ENCODE measurements around the gene NRXN3. TPM values are rescaled to one million over a fixed set of nuclear protein-coding genes. Genes with fewer than 3 reads are reported as not detected.

The NRXN3 gene
- polyA plus RNA-seq, 1 experiment, result 1.1 TPM

DNA sequence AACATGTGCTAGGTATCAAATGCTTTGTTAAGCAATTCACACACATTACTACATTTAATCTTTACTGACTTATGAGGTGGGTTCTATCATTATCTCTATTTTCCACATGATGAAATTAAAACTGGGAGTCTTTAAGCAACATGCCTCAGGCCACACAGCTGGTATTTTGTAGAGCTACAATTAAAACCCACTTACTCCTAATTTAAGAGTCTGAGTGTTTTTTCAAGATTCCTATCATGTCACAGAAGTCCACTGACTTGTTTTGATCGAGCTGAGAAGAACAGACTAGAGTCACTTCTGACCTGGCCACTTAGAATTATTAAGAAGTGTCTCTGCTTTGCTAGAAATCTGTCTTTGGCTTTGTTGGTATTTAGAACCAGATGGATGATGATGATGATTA lies 670.7 kb downstream of the NRXN3 start:
- ChIA-PET CTCF (interaction anchor here (0.6 kb wide), 1 partner anchor 62 kb away, joined by 4 read pairs; no protein-coding TSS in a partner anchor), POLR2A (no interaction called here)
- Histone ChIP-seq H3K27me3 (ENCODE audit: control insufficient read depth, insufficient read depth, low read length) (no peaks in the 10 kb centered on the region), H3K4me3 (ENCODE audit: low read depth, low read length) (no peak overlapping the region), H3K9me3 (ENCODE audit: control insufficient read depth, insufficient read depth, low read length) (no peaks in the 10 kb centered on the region), H3K27ac (ENCODE audit: low read depth, low read length) (no peak overlapping the region)
- DNase-seq (ENCODE audit: low read depth, low spot score), result no peak
- TF ChIP-seq, protein P1, sequence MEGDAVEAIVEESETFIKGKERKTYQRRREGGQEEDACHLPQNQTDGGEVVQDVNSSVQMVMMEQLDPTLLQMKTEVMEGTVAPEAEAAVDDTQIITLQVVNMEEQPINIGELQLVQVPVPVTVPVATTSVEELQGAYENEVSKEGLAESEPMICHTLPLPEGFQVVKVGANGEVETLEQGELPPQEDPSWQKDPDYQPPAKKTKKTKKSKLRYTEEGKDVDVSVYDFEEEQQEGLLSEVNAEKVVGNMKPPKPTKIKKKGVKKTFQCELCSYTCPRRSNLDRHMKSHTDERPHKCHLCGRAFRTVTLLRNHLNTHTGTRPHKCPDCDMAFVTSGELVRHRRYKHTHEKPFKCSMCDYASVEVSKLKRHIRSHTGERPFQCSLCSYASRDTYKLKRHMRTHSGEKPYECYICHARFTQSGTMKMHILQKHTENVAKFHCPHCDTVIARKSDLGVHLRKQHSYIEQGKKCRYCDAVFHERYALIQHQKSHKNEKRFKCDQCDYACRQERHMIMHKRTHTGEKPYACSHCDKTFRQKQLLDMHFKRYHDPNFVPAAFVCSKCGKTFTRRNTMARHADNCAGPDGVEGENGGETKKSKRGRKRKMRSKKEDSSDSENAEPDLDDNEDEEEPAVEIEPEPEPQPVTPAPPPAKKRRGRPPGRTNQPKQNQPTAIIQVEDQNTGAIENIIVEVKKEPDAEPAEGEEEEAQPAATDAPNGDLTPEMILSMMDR (IDR thresholded peaks at IDR 0.05; ENCODE audit: low read depth, low read length), result no peak

DNA sequence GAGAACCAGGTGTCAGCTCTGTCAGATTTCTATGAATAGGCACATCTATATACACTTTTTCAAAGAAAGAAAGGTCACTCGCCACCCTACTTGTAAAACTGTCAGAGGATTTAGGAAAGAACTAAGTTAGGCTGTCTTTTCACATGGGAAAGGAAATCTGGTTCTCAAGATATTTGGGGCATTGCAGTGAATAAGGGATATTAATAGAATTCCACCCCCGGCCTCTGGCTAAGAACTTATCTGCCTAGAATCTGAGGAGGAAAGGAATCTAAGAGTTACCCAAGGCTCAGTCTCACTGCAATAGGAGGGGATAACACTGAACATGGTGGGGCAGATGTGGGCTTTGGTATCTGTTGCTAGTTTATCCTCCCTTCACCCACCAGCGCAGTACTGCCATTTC lies 677.6 kb downstream of the NRXN3 start:
- no peaks in the 10 kb centered on the region for H3K9me3 ChIP-seq (ENCODE audit: control insufficient read depth, insufficient read depth, low read length)
- ChIA-PET CTCF (interaction anchor here (0.5 to 1.2 kb wide), 2 partner anchors 11 to 1295 kb away, joined by 3 to 4 read pairs; no protein-coding TSS in a partner anchor), POLR2A (no interaction called here)
- TF ChIP-seq, protein P1 (IDR thresholded peaks at IDR 0.05; ENCODE audit: low read depth, low read length), result no peak
- no peak overlapping the region for H3K27ac ChIP-seq (ENCODE audit: low read depth, low read length)
- no peak for DNase-seq (ENCODE audit: low read depth, low spot score)
- H3K27me3 ChIP-seq (ENCODE audit: control insufficient read depth, insufficient read depth, low read length), result no peaks in the 10 kb centered on the region
- no peak overlapping the region for H3K4me3 ChIP-seq (ENCODE audit: low read depth, low read length)

DNA sequence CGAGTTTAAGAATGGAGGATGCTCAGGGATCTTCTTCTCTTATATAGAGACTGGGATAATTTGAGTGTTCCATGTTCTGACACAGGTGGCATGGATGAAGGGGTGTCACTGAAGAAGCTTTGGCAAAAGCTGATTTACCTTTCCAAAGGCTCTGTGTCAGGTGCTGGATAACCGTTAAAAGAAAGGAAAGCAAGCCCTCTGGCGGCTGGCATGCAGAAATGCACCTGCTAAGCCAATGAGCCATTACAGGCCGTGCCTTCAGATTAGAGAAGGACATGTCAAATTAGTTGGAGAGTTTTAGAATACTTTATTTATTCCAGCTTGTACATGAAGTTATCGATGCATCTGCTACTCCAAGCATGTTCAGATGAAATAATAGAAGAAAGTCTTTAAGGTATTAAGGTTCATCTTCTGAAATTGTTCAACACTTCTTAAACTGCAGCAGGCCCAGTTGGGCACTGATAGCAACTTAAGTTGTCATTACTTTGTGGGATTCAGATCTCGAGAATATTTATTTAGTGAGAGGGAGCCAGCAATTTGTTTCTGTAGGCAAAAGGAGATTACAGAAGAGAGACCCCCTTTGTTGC lies 678.2 kb downstream of the NRXN3 start:
- ChIA-PET POLR2A (no interaction called here), CTCF (interaction anchor here (1.1 to 1.4 kb wide), 4 partner anchors 9 to 55 kb away, joined by 3 to 6 read pairs (median 4); no protein-coding TSS in a partner anchor)
- H3K27me3 ChIP-seq (ENCODE audit: control insufficient read depth, insufficient read depth, low read length), result no peaks in the 10 kb centered on the region
- H3K4me3 ChIP-seq (ENCODE audit: low read depth, low read length), result no peak overlapping the region
- no peak overlapping the region for H3K27ac ChIP-seq (ENCODE audit: low read depth, low read length)
- DNase-seq (ENCODE audit: low read depth, low spot score), result no peak
- H3K9me3 ChIP-seq (ENCODE audit: control insufficient read depth, insufficient read depth, low read length), result no peaks in the 10 kb centered on the region
- TF ChIP-seq, protein P1 (IDR thresholded peaks at IDR 0.05; ENCODE audit: low read depth, low read length), result peak; percentile 86

DNA sequence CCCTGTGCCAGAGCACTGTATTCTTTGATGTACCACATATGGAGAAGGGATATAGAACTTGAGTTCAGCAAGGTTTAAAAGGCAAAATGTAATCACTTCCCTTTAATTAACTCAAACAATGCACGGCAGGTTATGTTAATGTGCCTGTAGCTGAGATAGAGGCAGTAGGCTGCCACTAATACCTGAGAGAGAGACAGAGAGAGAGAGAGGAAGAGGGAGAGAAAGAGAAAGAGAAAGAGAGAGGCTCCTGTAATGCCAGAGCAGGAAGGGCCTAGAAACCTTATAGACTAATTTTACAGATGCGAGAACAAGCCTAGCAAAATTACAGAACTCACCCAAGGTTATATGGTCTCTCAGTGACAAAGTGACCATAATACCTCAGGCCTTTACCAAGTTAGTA lies 679.8 kb downstream of the NRXN3 start:
- DNase-seq (ENCODE audit: low read depth, low spot score), result no peak
- ChIA-PET CTCF (interaction anchor here (1.1 kb wide), 1 partner anchor 25 kb away, joined by 8 read pairs; no protein-coding TSS in a partner anchor), POLR2A (no interaction called here)
- Histone ChIP-seq H3K4me3 (ENCODE audit: low read depth, low read length) (no peak overlapping the region), H3K9me3 (ENCODE audit: control insufficient read depth, insufficient read depth, low read length) (no peaks in the 10 kb centered on the region), H3K27ac (ENCODE audit: low read depth, low read length) (no peak overlapping the region), H3K27me3 (ENCODE audit: control insufficient read depth, insufficient read depth, low read length) (no peaks in the 10 kb centered on the region)
- TF ChIP-seq, protein P1 (IDR thresholded peaks at IDR 0.05; ENCODE audit: low read depth, low read length), result no peak

DNA sequence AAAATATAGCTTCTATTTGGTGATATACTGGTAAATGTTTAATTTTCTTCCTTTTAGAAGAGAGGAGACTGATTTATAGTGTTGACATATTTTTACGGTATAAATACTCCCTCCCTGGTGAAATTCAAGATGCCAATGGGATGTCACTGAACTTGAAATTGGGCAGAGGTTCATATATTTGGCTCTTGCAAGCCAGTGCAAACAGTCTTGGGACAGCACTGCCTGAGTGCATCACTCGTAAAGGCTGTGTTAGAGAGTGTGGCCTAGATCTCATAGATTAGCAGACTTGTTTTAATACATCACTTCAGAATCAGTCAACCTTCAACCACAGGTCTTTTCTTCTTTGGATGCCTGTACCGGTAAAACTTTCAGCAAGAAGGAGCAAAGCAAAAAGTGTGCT lies 681.0 kb downstream of the NRXN3 start:
- TF ChIP-seq, protein P1 (IDR thresholded peaks at IDR 0.05; ENCODE audit: low read depth, low read length), result no peak
- H3K27ac ChIP-seq (ENCODE audit: low read depth, low read length), result no peak overlapping the region
- no peak overlapping the region for H3K4me3 ChIP-seq (ENCODE audit: low read depth, low read length)
- ChIA-PET POLR2A (no interaction called here), CTCF (no interaction called here)
- H3K9me3 ChIP-seq (ENCODE audit: control insufficient read depth, insufficient read depth, low read length), result no peaks in the 10 kb centered on the region
- no peaks in the 10 kb centered on the region for H3K27me3 ChIP-seq (ENCODE audit: control insufficient read depth, insufficient read depth, low read length)
- DNase-seq (ENCODE audit: low read depth, low spot score), result no peak

Data from AG04450 (cell line).